GM12872 (cell line): ENCODE data around the gene CDNF.

Experiments used
- CTCF ChIP-seq: IDR thresholded peaks from 3 replicates; pipeline ENCODE4 v1.5.1; 2011; ENCODE audit warnings: low read depth, mild to moderate bottlenecking, low read length, moderate library complexity; ENCODE audit not compliant: insufficient read depth

CDNF gene

GRCh38 chr10:14855453-14855852 is 17.6 kb upstream of the CDNF start:
- TF ChIP-seq CTCF, result no peak

DNA sequence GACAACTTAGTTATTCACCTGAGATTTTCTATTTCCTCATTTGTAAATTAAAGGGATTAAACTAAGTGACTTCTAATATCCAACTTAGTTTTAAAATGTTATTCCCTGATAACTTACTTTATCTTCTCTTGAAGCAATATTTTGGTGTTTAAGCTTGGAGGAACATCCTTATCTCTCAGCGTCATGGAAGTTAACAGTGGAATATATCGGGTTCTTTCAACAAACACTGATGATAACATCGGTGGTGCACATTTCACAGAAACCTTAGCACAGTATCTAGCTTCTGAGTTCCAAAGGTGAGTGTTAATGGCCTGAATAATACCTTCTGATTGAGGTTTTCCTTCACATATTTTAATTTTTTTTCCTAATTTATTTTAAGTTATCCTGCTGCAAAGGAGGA is 14.4 kb upstream of the CDNF start:
- no peak for TF ChIP-seq CTCF

DNA sequence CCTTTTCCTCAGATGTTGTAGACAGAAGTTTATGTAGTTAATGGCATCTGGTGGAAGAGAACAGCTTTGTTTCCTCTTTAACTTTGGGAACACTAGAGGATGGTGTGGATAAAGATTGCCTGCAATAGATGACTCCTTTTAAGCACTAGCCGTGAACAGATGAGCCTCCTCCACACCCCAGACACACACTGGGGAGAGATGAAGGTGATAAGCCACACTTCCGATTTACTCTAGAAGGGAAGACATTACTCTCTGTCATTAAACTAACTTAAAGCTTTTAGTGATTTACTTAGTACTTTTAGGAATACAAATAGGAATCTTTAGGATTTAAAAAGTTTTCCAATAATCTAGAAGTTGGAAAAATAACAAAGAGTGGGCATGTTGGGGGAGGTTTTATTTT is 7.1 kb upstream of the CDNF start:
- no peak for TF ChIP-seq CTCF

DNA sequence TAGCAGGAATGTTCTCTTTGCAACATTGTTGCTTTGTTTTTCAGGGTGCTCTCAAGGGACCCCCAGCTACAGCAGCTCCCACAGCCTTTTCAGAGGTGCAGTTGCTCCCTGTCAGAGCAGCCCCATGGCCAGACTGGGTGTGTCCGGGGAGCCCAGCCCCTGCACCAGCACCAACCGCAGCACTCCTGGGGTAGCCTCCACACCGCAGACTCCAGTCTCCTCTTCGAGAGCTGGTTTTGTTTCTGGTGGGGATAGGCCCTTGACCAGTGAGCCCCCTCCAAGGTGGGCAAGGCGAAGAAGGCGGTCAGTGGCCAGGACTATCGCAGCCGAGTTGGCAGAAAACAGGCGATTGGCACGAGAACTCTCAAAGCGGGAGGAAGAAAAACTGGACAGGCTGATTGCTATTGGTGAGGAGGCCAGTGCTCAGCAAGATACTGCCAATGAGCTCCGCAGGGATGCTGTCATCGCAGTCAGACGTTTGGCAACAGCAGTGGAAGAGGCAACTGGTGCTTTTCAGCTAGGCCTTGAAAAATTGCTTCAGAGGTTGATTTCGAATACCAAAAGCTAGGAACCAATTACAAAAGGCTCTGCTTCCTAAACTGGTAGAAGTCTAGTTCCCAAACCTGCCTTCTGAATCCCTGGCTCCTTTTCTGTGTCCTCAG is 5.6 kb upstream of the CDNF start:
- TF ChIP-seq CTCF, result no peak

GRCh38 chr10:14840178-14840577 is 2.3 kb upstream of the CDNF start:
- no peak for TF ChIP-seq CTCF

DNA sequence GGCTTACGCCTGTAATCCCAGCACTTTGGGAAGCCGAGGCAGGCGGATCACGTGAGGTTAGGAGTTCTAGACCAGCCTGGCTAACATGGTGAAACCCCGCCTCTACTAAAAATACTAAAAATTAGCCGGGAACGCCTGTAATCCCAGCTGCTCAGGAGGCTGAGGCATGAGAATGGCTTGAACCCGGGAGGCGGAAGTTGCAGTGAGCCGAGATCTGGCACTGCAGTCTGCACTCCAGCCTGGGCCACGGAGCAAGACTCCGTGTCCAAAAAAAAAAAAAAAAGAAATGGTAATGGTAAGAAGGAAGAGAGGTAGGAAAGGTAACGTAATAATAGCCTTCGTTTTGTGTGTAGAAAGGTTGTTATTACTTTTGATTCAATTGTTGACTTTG is 1.5 kb upstream of the CDNF start:
- no peak for TF ChIP-seq CTCF

GRCh38 chr10:14838582-14839304 is 906 bp upstream of the CDNF start:
- no peak for TF ChIP-seq CTCF
